Tibial nerve (tissue), 4 donors: ENCODE measurements around the gene PEBP1. TPM values are rescaled to one million over a fixed set of nuclear protein-coding genes. Genes with fewer than 3 reads are reported as not detected.
A peak's percentile ranks its signal among the peaks of the same experiment; 100 is the strongest.

Source experiments
- DNase-seq, 2 donors: peaks; one replicate each; pipeline ENCODE4 v3.0.0-alpha.2; 2019; ENCODE audit warnings: low spot score in 2 of 2
- H3K27ac ChIP-seq, 4 donors: fragments of 200-600 bp; sonication (generic) in 3 of 4; one replicate each; pipeline ENCODE4 v1.5.1; 2017 to 2019; ENCODE audit warnings: mild to moderate bottlenecking in 1 of 4
- H3K27me3 ChIP-seq, 2 donors: fragments of 200-600 bp; sonication (generic) in 1 of 2; one replicate each; pipeline versions ENCODE4 v1.5.1 to v1.6.0; 2017 to 2019
- H3K36me3 ChIP-seq, 3 donors: fragments of 200-600 bp; sonication (generic); one replicate each; pipeline ENCODE4 v1.5.1; 2018 to 2019
- H3K4me1 ChIP-seq, 4 donors: fragments of 200-600 bp; sonication (generic) in 3 of 4; one replicate each; pipeline ENCODE4 v1.5.1; 2017 to 2019
- H3K4me3 ChIP-seq, 4 donors: fragments of 200-600 bp; sonication (generic) in 3 of 4; one replicate each; pipeline ENCODE4 v1.5.1; 2017 to 2019; ENCODE audit warnings: mild to moderate bottlenecking in 1 of 4, moderate library complexity in 1 of 4
- H3K9me3 ChIP-seq, 4 donors: fragments of 200-600 bp; sonication (generic) in 3 of 4; one replicate each; pipeline ENCODE4 v1.5.1; 2017 to 2019
- EP300 ChIP-seq, 2 donors: sonication (generic); formaldehyde crosslinking; IDR thresholded peaks; one replicate each; pipeline ENCODE4 v1.6.1; 2017; ENCODE audit warnings: antibody characterized with exemption in 2 of 2, mild to moderate bottlenecking in 1 of 2
- POLR2A ChIP-seq, 2 donors: fragments of 450-650 bp; IDR thresholded peaks; one replicate each; pipeline ENCODE4 v1.6.1; 2017; ENCODE audit warnings: antibody characterized with exemption in 2 of 2, mild to moderate bottlenecking in 2 of 2, moderate library complexity in 2 of 2
- WGBS, 2 donors: methylation state at CpG; one replicate each; pipeline ENCODE4 v1.1.5; 2018; 5-methylcytosine and 5-hydroxymethylcytosine counted together
- total RNA-seq, 4 donors: library from RNA; depleted of rRNA; stranded (reverse); fragments of >200 nt; gene quantifications; one replicate each; pipeline ENCODE4 v1.1.0, GENCODE V29; 2016
- TF ChIP-seq, protein P1 (sequence below), 5 experiments: fragments of 200-600 bp in 3 of 5; fragments of 450-650 bp in 2 of 5; sonication (generic) in 3 of 5; IDR thresholded peaks; one replicate each; pipeline ENCODE4 v1.5.1; 2016 to 2019; ENCODE audit warnings: antibody characterized with exemption in 5 of 5, mild to moderate bottlenecking in 3 of 5, moderate library complexity in 2 of 5

PEBP1 gene
- total RNA-seq: 100 to 1,000 TPM; 380 to 704 (median 496) TPM

DNA sequence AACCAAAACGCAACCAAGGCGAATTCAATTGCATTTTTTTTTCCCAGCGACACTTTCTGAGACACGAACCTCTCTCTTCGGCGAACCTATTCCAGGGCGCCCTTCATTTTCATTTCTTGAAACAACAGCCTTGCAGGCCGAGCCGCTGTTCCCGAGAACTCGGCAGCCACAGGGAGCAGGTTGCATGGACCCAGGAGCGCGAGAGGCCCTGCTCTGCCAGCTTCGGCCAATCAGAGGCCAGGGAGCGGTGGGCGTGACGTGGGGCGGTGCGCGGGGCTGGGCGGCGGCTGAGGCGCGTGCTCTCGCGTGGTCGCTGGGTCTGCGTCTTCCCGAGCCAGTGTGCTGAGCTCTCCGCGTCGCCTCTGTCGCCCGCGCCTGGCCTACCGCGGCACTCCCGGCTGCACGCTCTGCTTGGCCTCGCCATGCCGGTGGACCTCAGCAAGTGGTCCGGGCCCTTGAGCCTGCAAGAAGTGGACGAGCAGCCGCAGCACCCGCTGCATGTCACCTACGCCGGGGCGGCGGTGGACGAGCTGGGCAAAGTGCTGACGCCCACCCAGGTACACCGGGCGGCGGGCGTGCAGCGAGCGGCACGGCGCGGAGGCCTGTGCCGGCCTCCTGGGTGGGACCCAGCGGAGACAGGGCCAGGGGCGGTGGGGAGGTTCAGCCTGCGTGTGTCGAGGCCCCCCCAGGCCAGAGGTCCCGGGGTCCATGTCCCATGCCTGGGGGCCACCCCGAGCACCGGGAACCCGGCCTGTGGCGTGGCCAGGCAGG, at the start of gene PEBP1:
Gene PEBP1, plus strand, starts transcription at position 337 of the 771 bp plus-strand sequence. Its CDS starts 86 bp downstream, at position 423.
- Histone ChIP-seq H3K4me1 (peaks cover 0 to 68% (median 25%) of the 10 kb centered on the region in 4 donors), H3K9me3 (no peaks in the 10 kb centered on the region), H3K27ac (peak within 1 kb of the TSS; percentile 87 to 99 (median 94)), H3K4me3 (peak within 1 kb of the TSS; percentile 75 to 99 (median 92)), H3K36me3 (peaks cover 0 to 33% (median 2%) of the 10 kb centered on the region in 3 donors), H3K27me3 (no peaks in the 10 kb centered on the region)
- TF ChIP-seq, protein P1, sequence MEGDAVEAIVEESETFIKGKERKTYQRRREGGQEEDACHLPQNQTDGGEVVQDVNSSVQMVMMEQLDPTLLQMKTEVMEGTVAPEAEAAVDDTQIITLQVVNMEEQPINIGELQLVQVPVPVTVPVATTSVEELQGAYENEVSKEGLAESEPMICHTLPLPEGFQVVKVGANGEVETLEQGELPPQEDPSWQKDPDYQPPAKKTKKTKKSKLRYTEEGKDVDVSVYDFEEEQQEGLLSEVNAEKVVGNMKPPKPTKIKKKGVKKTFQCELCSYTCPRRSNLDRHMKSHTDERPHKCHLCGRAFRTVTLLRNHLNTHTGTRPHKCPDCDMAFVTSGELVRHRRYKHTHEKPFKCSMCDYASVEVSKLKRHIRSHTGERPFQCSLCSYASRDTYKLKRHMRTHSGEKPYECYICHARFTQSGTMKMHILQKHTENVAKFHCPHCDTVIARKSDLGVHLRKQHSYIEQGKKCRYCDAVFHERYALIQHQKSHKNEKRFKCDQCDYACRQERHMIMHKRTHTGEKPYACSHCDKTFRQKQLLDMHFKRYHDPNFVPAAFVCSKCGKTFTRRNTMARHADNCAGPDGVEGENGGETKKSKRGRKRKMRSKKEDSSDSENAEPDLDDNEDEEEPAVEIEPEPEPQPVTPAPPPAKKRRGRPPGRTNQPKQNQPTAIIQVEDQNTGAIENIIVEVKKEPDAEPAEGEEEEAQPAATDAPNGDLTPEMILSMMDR (IDR thresholded peaks at IDR 0.05): peak in 1 of 5 experiments; percentile 43
- TF ChIP-seq EP300 (IDR thresholded peaks at IDR 0.05): peak; percentile 72 to 98
- TF ChIP-seq POLR2A (IDR thresholded peaks at IDR 0.05): peak; percentile 95 to 96
- peak; percentile 94 for DNase-seq
- WGBS, 2 donors: 1% methylated on average over 11 to 58 of the region's 70 CpGs

DNA sequence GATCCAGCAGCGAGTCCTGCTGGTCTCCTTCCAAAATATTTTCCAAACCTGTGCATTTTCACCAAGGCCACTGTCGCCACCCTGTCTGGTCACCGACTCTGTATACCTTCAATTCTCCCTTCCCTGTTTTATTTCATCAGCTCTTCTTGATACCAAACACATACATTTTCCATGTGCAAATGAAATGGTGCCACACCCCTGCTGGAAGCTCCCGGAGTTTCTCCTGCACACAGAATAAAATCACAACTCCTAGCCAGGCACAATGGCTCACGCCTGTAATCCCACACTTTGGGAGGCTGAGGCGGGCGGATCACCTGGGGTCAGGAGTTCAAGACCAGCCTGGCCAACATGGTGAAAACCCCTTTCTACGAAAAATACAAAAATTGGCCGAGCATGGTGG, 46.1 kb upstream of the PEBP1 start:
- Histone ChIP-seq H3K4me3 (no peak overlapping the region), H3K27ac (no peak overlapping the region), H3K4me1 (no peaks in the 10 kb centered on the region), H3K27me3 (no peaks in the 10 kb centered on the region), H3K9me3 (no peaks in the 10 kb centered on the region), H3K36me3 (peaks cover 0 to 50% (median 0%) of the 10 kb centered on the region in 3 donors)
- no peak for DNase-seq
- WGBS, 2 donors: 86 to 94% methylated on average over 9 of the region's 9 CpGs
- TF ChIP-seq EP300 (IDR thresholded peaks at IDR 0.05) (no peak), POLR2A (IDR thresholded peaks at IDR 0.05) (no peak)
- TF ChIP-seq, protein P1 (IDR thresholded peaks at IDR 0.05): no peak

DNA sequence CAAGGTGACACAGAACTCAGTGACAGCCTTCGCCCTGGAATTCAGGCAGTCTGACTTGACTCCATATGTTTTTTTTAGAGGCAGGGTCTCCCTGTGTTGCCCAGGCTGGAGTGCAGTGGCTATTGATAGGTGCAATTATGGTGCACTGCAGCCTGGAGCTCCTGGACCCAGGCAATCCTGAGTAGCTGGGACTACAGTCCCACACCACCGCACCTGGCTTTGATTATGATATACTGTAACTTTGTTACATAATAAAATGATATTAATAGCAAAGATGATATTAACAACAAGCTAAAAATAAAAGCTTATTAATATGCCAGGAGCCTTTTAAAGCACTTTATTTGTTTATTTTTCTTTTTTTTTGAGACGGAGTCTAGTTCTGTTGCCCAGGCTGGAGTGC, 41.9 kb upstream of the PEBP1 start:
- Histone ChIP-seq H3K9me3 (no peaks in the 10 kb centered on the region), H3K27ac (no peak overlapping the region)

DNA sequence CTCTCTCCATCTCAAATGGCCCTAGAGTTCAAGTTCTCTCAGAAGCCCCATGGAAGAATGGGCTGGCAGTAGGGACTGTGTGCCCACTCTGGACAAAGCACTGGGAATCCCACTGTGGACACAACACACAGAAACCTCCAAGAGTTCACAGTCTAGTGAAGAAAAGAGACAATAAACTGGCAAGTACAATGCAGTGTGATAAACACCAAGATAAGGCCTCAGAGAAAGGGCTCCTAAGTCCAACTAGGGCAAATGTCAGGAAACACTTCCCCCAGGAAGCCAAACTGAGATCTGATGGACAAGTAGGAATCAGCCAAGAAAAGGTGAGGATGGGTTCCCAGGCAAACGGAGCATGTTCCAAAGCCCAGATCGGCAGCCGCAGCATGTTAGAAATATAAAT, 37.5 kb upstream of the PEBP1 start:
- TF ChIP-seq EP300 (IDR thresholded peaks at IDR 0.05) (no peak), POLR2A (IDR thresholded peaks at IDR 0.05) (no peak)
- TF ChIP-seq, protein P1 (IDR thresholded peaks at IDR 0.05): no peak
- no peak overlapping the region for H3K4me3 ChIP-seq
- H3K27me3 ChIP-seq: no peaks in the 10 kb centered on the region
- DNase-seq: no peak
- no peak overlapping the region for H3K27ac ChIP-seq
- WGBS, 2 donors: 77 to 87% methylated on average over 3 of the region's 3 CpGs
- peaks cover 0 to 16% (median 0%) of the 10 kb centered on the region in 3 donors for H3K36me3 ChIP-seq
- peaks cover 0 to 10% (median 2%) of the 10 kb centered on the region in 4 donors for H3K4me1 ChIP-seq
- H3K9me3 ChIP-seq: no peaks in the 10 kb centered on the region

More for the DNA sequence above, 41.9 kb upstream of the PEBP1 start:
- WGBS, 2 donors: 83 to 89% methylated on average over 3 of the region's 3 CpGs
- H3K4me1 ChIP-seq: no peaks in the 10 kb centered on the region
- H3K27me3 ChIP-seq: no peaks in the 10 kb centered on the region
- H3K4me3 ChIP-seq: no peak overlapping the region
- TF ChIP-seq, protein P1 (IDR thresholded peaks at IDR 0.05): no peak
- no peak for TF ChIP-seq POLR2A (IDR thresholded peaks at IDR 0.05)
- TF ChIP-seq EP300 (IDR thresholded peaks at IDR 0.05): no peak
- no peak for DNase-seq
- H3K36me3 ChIP-seq: peaks cover 0 to 55% (median 0%) of the 10 kb centered on the region in 3 donors
